Hematopoietic multipotent progenitor cell treated with erythropoietin and hydrocortisone succinate and interleukin-3 and kit ligand, for 17 days (in vitro differentiated cells): ENCODE data around the gene POLR2F.

ENCODE experiments used
- DNase-seq: peaks from one replicate; pipeline ENCODE4 v3.0.0-alpha.2; 2015; ENCODE audit warnings: low spot score

The POLR2F gene

DNA sequence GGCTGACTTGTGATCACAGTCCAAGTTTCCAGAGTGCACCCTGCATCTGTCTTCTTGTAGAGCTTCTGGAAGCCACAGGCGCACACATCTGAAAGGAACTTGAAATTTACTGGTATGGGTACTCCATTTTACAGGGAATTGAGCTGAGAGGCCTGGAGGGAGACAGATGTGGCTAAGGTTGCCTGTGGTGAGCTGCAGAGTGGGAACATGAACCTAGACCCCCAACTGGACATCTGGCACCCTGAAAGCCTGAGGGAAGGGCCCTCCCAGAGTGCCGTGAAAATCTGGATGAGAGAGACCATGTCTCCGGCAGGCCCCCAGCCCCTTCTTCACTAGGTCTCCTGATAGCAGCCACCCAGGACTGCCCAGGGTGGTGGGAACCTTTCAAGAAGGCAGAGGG is 53.4 kb downstream of the POLR2F start:
- DNase-seq, result no peak

- DNase-seq, result no peak
These were observed 53.9 kb downstream of the POLR2F start for GRCh38 chr22:38007330-38007902.

- no peak for DNase-seq
These were observed 55.7 kb downstream of the POLR2F start for GRCh38 chr22:38009000-38009806.

- no peak for DNase-seq
These were observed 59.1 kb downstream of the POLR2F start for GRCh38 chr22:38012604-38013072.

DNA sequence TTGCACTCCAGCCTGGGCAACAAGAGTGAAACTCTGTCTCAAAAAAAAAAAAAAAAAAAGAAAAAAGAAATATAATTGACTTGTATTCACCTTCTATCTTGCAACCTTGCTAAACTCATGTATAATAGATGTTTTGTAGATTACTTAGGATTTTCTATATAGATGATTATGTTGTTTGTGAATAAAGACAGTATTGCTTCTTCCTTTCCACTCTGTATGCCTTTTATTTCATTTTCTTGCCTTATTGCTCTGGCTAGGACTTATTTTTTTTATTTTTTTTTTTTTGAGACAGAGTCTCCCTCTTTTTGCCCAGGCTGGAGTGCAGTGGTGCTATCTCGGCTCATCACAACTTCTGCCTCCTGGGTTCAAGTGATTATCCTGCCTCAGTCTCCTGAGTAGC is 60.6 kb downstream of the POLR2F start:
- DNase-seq, result no peak

GRCh38 chr22:38016182-38017151 is 63.0 kb downstream of the POLR2F start:
- no peak for DNase-seq

DNA sequence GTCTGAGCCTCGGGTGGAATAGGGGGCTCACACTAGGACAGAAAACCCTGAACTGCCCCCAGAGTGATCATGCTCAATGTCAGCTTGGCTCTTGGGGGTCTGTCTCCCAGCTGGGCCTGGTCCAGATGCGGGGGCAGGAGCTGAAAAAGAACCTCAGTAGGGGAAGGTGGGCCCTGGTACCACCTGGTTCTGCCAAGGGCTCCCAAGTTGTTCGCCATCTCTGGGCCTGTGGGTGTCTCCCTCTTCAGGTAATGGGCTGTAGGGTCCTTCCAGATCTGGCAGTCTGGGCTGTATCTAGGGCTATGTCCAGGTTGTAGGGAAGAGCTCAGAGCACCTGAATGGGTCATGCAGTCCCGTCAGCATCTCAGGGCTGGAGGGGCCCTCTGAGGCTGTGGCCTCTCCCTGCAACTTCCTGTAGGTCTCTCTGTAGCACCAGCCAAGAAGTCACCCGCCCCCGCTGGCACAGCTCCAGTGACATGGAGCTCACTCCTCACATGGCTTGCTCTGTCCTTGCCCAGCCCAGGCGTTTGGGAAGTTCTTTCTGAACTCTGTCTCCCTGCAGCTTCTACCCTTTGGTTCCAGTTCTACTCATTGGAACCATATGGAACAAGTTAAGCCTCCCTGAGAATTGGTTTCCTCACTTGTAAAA is 63.9 kb downstream of the POLR2F start:
- DNase-seq, result no peak

DNA sequence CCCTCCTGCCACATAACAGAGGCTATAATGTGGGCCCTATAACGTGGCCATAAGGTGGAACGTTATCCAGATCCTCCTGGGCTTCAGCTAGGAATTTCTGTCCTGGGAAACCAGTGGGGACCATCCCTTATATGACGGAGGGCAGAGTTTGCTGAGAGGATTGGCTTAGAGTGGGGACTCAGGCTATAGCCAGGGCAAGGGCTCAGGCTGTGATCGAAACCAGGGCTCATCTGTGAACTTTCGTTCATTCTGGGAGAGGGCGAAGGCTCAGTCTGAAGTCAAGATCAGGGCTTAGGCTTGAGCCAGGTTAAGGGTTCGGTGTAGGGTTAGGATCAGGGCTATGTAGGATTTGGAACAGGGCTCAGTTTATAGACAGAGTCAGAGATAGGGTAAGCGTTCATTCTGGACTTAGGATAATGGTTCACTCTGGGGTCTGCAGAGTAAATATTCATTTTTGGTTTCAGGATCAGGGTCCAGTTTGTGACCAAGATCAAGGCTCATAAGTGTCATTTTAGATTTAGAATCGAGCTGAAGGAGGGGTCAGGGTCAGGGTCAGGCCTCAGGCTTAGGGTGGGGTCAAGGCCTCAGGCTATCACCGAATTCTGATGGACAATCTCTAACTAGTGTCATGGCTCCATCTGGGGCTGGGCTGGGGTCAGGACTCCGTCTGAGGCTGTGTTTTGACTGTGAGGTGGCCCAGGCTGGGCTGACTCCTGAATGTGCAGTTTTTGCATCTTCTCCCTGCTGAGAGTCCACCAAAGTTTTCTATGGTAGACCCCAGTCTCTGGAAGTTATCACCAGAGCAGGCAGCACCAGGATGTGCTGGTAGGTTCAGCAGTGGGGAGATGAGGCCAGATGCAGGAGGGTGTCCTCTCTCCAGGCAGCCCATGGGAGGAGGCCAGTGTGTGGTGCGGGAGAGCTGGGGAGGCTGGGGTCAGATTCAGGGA is 64.7 kb downstream of the POLR2F start:
- no peak for DNase-seq
